Mesenchymal stem cell (in vitro differentiated cells and primary cell): Measurements from ENCODE around the gene ST6GALNAC3. TPM values are rescaled to one million over a fixed set of nuclear protein-coding genes. Genes with fewer than 3 reads are reported as not detected.

Source experiments
- DNase-seq: peaks from one replicate; pipeline ENCODE4 v3.0.0-alpha.2; 2013
- H2AFZ ChIP-seq: one replicate; pipeline ENCODE4 v1.6.1; 2013; ENCODE audit warnings: low read depth, mild to moderate bottlenecking, control low read depth, inconsistent platforms, low read length, moderate library complexity
- H2AK5ac ChIP-seq: 2 replicates; pipeline ENCODE4 v1.6.1; 2013; ENCODE audit warnings: low read length, moderate library complexity, mild to moderate bottlenecking, inconsistent platforms; ENCODE audit not compliant: severe bottlenecking
- H2BK120ac ChIP-seq: one replicate; pipeline ENCODE4 v1.6.1; 2013; ENCODE audit warnings: low read depth, mild to moderate bottlenecking, inconsistent platforms, low read length, moderate library complexity
- H2BK12ac ChIP-seq, 2 experiments: one replicate each; pipeline ENCODE4 v1.6.1; 2013; ENCODE audit warnings: inconsistent platforms in 2 of 2, low read length in 2 of 2, mild to moderate bottlenecking in 2 of 2, moderate library complexity in 2 of 2, control low read depth in 1 of 2
- H2BK15ac ChIP-seq: one replicate; pipeline ENCODE4 v1.6.1; 2013; ENCODE audit warnings: mild to moderate bottlenecking, low read depth, inconsistent platforms; ENCODE audit not compliant: poor library complexity, severe bottlenecking
- H2BK5ac ChIP-seq: 2 replicates; pipeline ENCODE4 v1.6.1; 2013; ENCODE audit warnings: low read depth, mild to moderate bottlenecking, low read length, control low read depth, inconsistent platforms; ENCODE audit not compliant: poor library complexity, severe bottlenecking
- H3K14ac ChIP-seq, 2 experiments: one replicate each; pipeline ENCODE4 v1.6.1; 2013; ENCODE audit warnings: inconsistent platforms in 2 of 2, low read length in 2 of 2, control low read depth in 1 of 2, mild to moderate bottlenecking in 1 of 2, moderate library complexity in 1 of 2
- H3K18ac ChIP-seq, 2 experiments: one replicate each; pipeline ENCODE4 v1.6.1; 2013; ENCODE audit warnings: inconsistent platforms in 2 of 2, low read length in 2 of 2, control low read depth in 1 of 2, low read depth in 1 of 2, mild to moderate bottlenecking in 1 of 2
- H3K23ac ChIP-seq, 2 experiments: one replicate each; pipeline ENCODE4 v1.6.1; 2013; ENCODE audit warnings: inconsistent platforms in 2 of 2, low read length in 2 of 2, mild to moderate bottlenecking in 2 of 2, moderate library complexity in 2 of 2, control low read depth in 1 of 2
- H3K27ac ChIP-seq: 2 replicates; pipeline ENCODE4 v1.5.1; 2013; ENCODE audit warnings: mild to moderate bottlenecking, moderate library complexity, low read length, control low read depth, inconsistent platforms; ENCODE audit not compliant: poor library complexity, severe bottlenecking
- H3K27me3 ChIP-seq, 2 experiments: 2 replicates each; pipeline versions ENCODE4 v1.6.1 to v1.7.0; 2013; ENCODE audit warnings: low read length in 2 of 2, mild to moderate bottlenecking in 2 of 2, moderate library complexity in 2 of 2, control low read depth in 1 of 2, inconsistent platforms in 1 of 2; ENCODE audit not compliant: control insufficient read depth in 1 of 2, insufficient read depth in 1 of 2
- H3K36me3 ChIP-seq, 2 experiments: 2 replicates each; pipeline versions ENCODE4 v1.6.1 to v1.7.0; 2013; ENCODE audit warnings: low read length in 2 of 2, control low read depth in 1 of 2, inconsistent platforms in 1 of 2, low read depth in 1 of 2, mild to moderate bottlenecking in 1 of 2; ENCODE audit not compliant: insufficient read depth in 2 of 2, control insufficient read depth in 1 of 2
- H3K4ac ChIP-seq, 2 experiments: one replicate each; pipeline ENCODE4 v1.6.1; 2013; ENCODE audit warnings: inconsistent platforms in 2 of 2, low read length in 2 of 2, mild to moderate bottlenecking in 2 of 2, moderate library complexity in 2 of 2, control low read depth in 1 of 2, low read depth in 1 of 2
- H3K4me1 ChIP-seq: 2 replicates; pipeline ENCODE4 v1.6.1; 2013; ENCODE audit warnings: low read depth, low read length, control low read depth; ENCODE audit not compliant: control insufficient read depth, insufficient read depth
- H3K4me2 ChIP-seq: 2 replicates; pipeline ENCODE4 v1.6.1; 2013; ENCODE audit warnings: low read length, mild to moderate bottlenecking, inconsistent platforms; ENCODE audit not compliant: poor library complexity, severe bottlenecking
- H3K4me3 ChIP-seq, 2 experiments: 2 replicates each; pipeline versions ENCODE4 v1.5.1 to v1.7.0; 2013; ENCODE audit warnings: low read length in 2 of 2, mild to moderate bottlenecking in 2 of 2, control low read depth in 1 of 2, low read depth in 1 of 2; ENCODE audit not compliant: insufficient read depth in 1 of 2
- H3K79me1 ChIP-seq: replicated peaks from 2 replicates; pipeline ENCODE4 v1.6.1; 2013; ENCODE audit warnings: mild to moderate bottlenecking, control low read depth, low read length, inconsistent platforms; ENCODE audit not compliant: poor library complexity, severe bottlenecking
- H3K9ac ChIP-seq: 2 replicates; pipeline ENCODE4 v1.7.0; 2013; ENCODE audit warnings: mild to moderate bottlenecking, low read length, moderate library complexity
- H3K9me3 ChIP-seq: 2 replicates; pipeline ENCODE4 v1.7.0; 2013; ENCODE audit warnings: mild to moderate bottlenecking, low read length; ENCODE audit not compliant: control insufficient read depth
- H4K8ac ChIP-seq: one replicate; pipeline ENCODE4 v1.6.1; 2013; ENCODE audit warnings: inconsistent platforms, mild to moderate bottlenecking, low read length, moderate library complexity
- H4K91ac ChIP-seq: one replicate; pipeline ENCODE4 v1.6.1; 2013; ENCODE audit warnings: mild to moderate bottlenecking, low read length, inconsistent platforms
- WGBS: methylation state at CpG from one replicate; pipeline ENCODE4 v1.1.7; 2013; ENCODE audit warnings: mixed read lengths; 5-methylcytosine and 5-hydroxymethylcytosine counted together
- polyA plus RNA-seq, 2 experiments: library from polyadenylated mRNA; stranded (reverse); fragments of 200-250 nt; gene quantifications; one replicate each; pipeline ENCODE4 v1.2.3, GENCODE V29; 2013

The ST6GALNAC3 gene
- polyA plus RNA-seq (2013, experiment 1 of 2), result 1.5 TPM
- polyA plus RNA-seq (2013, experiment 2 of 2), result 1.6 TPM

DNA sequence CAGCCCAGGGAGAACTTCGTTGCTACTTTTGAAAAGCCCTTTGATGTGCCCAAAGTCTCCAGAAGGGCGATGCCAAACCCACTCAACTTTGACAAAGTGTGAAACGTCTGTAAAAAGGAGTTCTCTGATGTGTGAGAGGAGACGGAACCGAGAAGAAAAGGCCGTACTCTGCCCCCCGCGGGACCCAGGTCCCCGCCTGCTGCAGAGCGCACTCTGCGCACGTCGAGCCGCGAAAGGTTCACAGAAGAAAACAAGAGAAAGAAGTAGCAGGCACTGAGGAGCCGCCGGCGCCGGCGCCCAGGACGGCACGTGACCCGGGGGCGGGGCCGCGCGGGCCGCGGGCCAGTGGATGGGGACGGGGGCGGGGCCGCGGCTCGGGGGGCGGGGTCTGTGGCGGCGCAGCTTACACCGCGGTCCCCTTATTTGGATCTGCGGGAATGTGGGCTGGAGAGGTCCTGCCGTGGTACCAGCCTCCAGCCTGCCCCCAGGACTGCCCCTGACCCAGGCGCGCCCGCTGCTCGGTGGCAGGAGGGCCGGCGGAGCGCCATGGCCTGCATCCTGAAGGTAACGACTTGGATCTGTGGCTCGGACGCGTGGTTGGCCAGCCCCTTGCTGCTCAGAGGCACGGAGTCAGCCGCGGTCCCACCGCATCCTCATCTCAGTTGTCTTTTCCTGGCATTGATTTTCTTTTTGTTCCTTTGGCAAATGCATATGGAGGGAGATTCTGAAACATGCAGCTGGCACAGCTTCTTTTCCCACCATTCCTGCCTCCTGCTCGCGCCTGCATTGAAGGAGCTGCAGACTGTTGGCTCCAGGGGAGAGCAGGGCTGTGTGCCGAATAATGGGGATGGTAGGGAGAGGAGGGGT lies at the start of gene ST6GALNAC3:
TSS of gene ST6GALNAC3 (plus strand) at position 426 of the 867 bp plus-strand sequence.
- no peak within 1 kb of the TSS for H2BK15ac ChIP-seq
- 2% methylated on average over 42 of the region's 59 CpGs for WGBS

DNA sequence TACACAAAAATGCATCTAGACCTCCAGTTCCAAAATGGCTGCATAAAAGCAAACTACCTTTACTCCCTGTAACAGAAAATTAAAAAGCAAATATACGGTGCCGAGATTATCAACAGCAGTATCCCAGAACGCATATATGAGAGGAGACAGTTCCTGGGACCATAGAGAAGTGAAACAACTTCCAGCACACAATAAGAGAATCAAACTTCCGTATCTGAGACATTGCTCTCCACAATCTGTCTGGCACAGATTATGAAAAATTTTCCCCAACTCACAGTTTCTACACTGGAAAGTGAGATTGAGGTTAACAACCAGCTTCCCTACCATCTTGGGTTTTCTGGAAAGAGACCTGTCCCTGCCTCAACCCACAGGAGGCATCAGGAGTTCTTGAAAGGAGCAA lies 47.2 kb upstream of the ST6GALNAC3 start:
- H3K14ac ChIP-seq, result no peak overlapping the region
- H3K4me1 ChIP-seq, result peaks cover 3% of the 10 kb centered on the region
- H4K91ac ChIP-seq, result no peak overlapping the region
- no peak overlapping the region for H3K18ac ChIP-seq
- 92% methylated on average over 4 of the region's 4 CpGs for WGBS
- no peak overlapping the region for H2BK120ac ChIP-seq
- H3K9me3 ChIP-seq, result no peaks in the 10 kb centered on the region
- no peaks in the 10 kb centered on the region for H3K79me1 ChIP-seq
- no peak overlapping the region for H3K23ac ChIP-seq
- no peak overlapping the region for H2BK12ac ChIP-seq
- DNase-seq, result no peak
- no peak overlapping the region for H2BK15ac ChIP-seq
- H2AK5ac ChIP-seq, result no peak overlapping the region
- peaks cover 0 to 5% of the 10 kb centered on the region in 2 experiments for H3K27me3 ChIP-seq
- H3K4me2 ChIP-seq, result no peak overlapping the region
- H3K27ac ChIP-seq, result no peak overlapping the region
- H3K9ac ChIP-seq, result no peak overlapping the region
- H4K8ac ChIP-seq, result no peak overlapping the region
- no peak overlapping the region for H2BK5ac ChIP-seq
- no peak overlapping the region for H3K4me3 ChIP-seq
- H3K4ac ChIP-seq, result no peak overlapping the region
- H3K36me3 ChIP-seq, result no peaks in the 10 kb centered on the region
- no peak overlapping the region for H2AFZ ChIP-seq

More for the DNA sequence above, at the start of gene ST6GALNAC3:
- peak within 1 kb of the TSS; percentile 89 for H3K4me2 ChIP-seq
- no peaks in the 10 kb centered on the region for H3K9me3 ChIP-seq
- H3K14ac ChIP-seq, result peak within 1 kb of the TSS in 1 of 2 experiments; percentile 96
- H2AFZ ChIP-seq, result peak within 1 kb of the TSS; percentile 98
- peaks cover 0 to 15% of the 10 kb centered on the region in 2 experiments for H3K27me3 ChIP-seq
- DNase-seq, result peak; percentile 74
- peak within 1 kb of the TSS; percentile 56 for H4K8ac ChIP-seq
- no peak within 1 kb of the TSS for H4K91ac ChIP-seq
- no peak within 1 kb of the TSS for H2BK5ac ChIP-seq
- peak within 1 kb of the TSS; percentile 23 to 84 for H3K18ac ChIP-seq
- no peak within 1 kb of the TSS for H2AK5ac ChIP-seq
- peak within 1 kb of the TSS in 1 of 2 experiments; percentile 70 for H3K23ac ChIP-seq
- no peaks in the 10 kb centered on the region for H3K79me1 ChIP-seq
- H3K4ac ChIP-seq, result no peak within 1 kb of the TSS
- H3K36me3 ChIP-seq, result no peaks in the 10 kb centered on the region
- peak within 1 kb of the TSS; percentile 76 to 81 for H3K4me3 ChIP-seq
- no peak within 1 kb of the TSS for H2BK120ac ChIP-seq
- peak within 1 kb of the TSS in 1 of 2 experiments; percentile 90 for H2BK12ac ChIP-seq
- peak within 1 kb of the TSS; percentile 64 for H3K9ac ChIP-seq
- peaks cover 3% of the 10 kb centered on the region for H3K4me1 ChIP-seq
- H3K27ac ChIP-seq, result no peak within 1 kb of the TSS

DNA sequence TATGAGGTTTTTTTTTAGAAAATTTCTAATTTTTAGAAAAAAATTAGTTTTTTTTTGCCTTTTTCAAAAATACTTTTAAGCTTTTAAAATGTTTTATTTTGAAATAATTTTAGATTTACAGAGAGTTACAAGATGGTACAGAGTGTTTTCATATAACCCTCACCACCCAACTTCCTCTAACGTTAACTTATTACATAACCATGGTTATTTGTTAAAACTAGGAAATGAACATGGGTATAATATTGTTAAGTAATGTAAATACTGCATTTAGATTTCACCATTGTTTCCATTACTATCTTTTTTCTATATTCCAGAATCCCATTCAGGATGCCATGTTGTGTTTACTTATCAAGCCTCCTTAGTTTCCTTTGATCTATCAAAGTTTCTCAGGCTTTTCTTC lies 45.2 kb upstream of the ST6GALNAC3 start:
- Histone ChIP-seq H3K9me3 (no peaks in the 10 kb centered on the region), H3K9ac (no peak overlapping the region), H2AK5ac (no peak overlapping the region), H3K27me3 (peaks cover 0 to 5% of the 10 kb centered on the region in 2 experiments), H3K14ac (no peak overlapping the region), H4K91ac (no peak overlapping the region), H2BK12ac (no peak overlapping the region), H2AFZ (no peak overlapping the region), H3K36me3 (no peaks in the 10 kb centered on the region), H2BK15ac (no peak overlapping the region), H2BK120ac (no peak overlapping the region), H3K4me1 (peaks cover 3% of the 10 kb centered on the region), H3K4ac (no peak overlapping the region), H3K27ac (no peak overlapping the region), H4K8ac (no peak overlapping the region), H3K79me1 (no peaks in the 10 kb centered on the region), H2BK5ac (no peak overlapping the region), H3K23ac (no peak overlapping the region), H3K4me2 (no peak overlapping the region), H3K4me3 (no peak overlapping the region), H3K18ac (no peak overlapping the region)
- no CpG with 5 or more reads among the region's 1 CpG for WGBS
- DNase-seq, result no peak

DNA sequence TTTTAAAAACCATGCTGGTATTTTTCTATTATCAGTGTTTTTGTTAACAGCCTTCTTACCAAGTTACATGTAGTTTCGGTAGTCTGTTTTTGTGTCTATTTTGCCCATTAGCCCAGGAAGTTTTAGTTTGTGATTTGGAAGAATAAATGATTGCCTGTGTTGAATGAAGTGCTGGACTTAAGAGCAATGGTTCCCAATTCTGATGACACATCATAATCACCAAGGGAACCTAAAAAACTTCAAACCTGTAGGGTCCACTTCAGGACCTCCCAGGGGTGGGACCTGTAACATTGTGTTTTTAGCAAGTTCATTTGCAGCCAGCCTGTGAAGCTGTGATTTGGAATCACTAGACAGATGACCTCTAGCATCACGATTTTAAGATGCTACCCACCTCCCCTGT lies 43.0 kb upstream of the ST6GALNAC3 start:
- no peaks in the 10 kb centered on the region for H3K79me1 ChIP-seq
- no peak overlapping the region for H4K91ac ChIP-seq
- WGBS, result 70% methylated on average over 1 of the region's 2 CpGs

More for the DNA sequence above, 43.0 kb upstream of the ST6GALNAC3 start:
- Histone ChIP-seq H2BK12ac (peak overlapping the region in 1 of 2 experiments; percentile 18), H3K4ac (no peak overlapping the region), H3K27me3 (peaks cover 0 to 5% of the 10 kb centered on the region in 2 experiments), H3K18ac (no peak overlapping the region), H3K4me2 (no peak overlapping the region), H3K4me3 (no peak overlapping the region), H3K27ac (no peak overlapping the region), H2BK15ac (no peak overlapping the region), H3K36me3 (no peaks in the 10 kb centered on the region), H2BK120ac (no peak overlapping the region), H2BK5ac (no peak overlapping the region), H3K14ac (no peak overlapping the region), H2AK5ac (no peak overlapping the region), H3K23ac (no peak overlapping the region), H2AFZ (no peak overlapping the region), H4K8ac (no peak overlapping the region), H3K4me1 (no peaks in the 10 kb centered on the region), H3K9ac (no peak overlapping the region), H3K9me3 (no peaks in the 10 kb centered on the region)
- no peak for DNase-seq
